DLD1 (cell line): ENCODE data around the gene LITAF.
"Not testable (repeated sequence)": the region's sequence is repeated elsewhere in the genome, so short reads cannot be mapped to it uniquely, and the experiment has no call there.

Source experiments
- in situ Hi-C: cut with HindIII; loops from 2 replicates; pipeline ENCODE4 v1.10.0; 2017; ENCODE audit warnings: low sequenced_read_pairs

Gene LITAF

DNA sequence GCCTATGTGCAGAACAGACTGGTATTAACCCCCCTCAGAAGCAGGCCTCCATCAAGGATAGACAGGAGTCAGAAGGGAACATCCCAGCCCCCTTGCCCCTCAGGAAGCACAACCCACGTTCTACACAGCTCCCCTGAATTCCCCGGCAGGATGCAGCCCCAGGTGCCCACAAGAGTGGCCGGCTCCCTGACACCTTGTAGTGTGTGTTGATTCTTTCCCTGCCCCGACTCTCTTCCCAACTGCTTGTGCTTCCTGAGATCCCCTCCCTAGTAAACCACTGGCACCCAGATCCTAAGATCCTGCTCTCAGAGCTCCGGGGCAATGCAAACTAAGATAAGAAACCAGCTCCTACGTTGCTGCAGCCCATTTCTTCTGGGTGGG lies 34.8 kb upstream of the LITAF start:
- in situ Hi-C loops, result no loop called here

DNA sequence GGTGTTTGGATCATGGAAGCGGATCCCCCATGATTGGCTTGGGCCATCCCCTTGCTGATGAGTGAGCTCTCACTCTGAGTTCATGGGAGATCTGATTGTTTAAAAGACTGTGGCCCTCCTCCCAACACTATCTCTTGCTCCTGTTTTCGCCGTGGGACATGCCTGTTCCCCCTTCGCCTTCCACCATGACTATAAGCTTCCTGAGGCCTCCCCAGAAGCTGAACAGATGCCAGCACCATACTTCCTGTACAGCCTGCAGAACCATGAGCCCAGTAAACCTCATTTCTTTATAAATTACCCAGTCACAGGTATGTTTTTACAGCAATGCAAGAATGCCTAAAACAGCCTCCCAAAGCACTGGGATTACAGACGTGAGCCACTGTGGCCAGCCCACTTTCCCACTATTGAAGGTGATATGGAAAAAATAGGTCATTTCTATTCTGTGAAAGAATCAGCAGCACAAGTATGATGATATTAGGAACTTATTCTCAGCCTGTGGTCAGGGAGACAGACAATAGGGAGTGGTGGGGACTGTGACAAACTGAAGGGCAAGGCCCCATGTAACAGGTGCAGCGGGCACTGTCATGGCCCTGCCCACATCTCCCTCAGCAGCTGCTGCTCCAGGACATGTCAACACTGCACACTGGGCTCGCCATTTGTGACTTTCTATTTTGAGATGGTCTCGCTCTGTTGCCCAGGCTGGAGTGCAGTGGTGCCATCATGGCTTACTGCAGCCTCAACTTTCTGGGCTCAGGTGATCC lies 33.7 kb upstream of the LITAF start:
- in situ Hi-C loops, result no loop called here

DNA sequence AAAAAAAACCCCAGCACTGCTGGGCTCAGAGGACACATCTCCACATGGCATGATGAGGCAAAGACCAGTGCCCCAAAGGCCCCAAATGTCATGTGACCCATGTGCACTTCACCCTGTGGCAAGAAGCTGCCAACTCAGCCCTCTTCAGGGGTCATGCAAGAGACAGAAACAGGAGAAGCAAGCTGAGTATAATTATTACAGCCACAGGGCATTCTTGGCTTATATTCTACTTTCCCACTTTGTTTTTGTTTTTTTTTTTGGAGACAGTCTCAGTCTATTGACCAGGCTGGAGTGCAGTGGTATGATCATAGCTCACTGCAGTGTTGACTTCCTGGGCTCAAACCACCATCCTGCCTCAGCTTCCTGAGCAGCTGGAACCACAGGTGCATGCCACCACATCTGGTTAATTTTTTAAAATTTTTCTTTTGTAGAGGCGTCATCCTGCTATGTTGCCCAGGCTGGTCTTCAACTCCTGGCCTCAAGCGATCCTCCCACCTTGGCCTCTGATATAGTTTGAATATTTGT lies 32.7 kb upstream of the LITAF start:
- in situ Hi-C loops, result no loop called here

DNA sequence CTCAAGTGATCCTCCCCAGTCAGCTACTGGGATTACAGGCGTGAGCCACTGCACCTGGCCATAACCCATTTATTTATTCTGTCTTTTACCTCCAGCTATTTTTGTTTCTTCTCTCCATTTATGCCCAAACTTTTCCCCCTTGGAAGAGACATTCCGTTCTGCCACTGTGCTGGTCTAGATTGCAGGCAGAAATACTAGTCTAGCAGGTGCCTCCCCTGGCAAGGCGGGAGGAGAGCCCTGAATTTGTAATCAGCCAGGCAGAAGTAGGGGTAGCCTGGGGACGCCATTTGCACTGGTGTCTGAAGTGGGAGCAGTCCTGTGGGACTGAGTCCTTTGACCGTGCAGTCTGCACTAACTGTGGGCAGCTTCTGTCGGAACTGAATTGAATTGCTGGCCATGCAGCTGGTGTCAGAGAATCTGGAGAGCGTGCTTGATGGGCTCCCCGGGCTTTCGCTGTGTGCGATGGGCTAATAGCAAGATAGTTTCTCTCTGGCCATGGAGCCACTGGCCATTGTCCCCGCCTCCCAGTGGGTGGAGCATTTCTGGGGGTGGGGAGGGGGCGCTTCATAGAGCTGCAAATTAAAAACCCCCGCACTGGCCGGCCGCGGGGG lies 31.5 kb upstream of the LITAF start:
- in situ Hi-C loops, result no loop called here

DNA sequence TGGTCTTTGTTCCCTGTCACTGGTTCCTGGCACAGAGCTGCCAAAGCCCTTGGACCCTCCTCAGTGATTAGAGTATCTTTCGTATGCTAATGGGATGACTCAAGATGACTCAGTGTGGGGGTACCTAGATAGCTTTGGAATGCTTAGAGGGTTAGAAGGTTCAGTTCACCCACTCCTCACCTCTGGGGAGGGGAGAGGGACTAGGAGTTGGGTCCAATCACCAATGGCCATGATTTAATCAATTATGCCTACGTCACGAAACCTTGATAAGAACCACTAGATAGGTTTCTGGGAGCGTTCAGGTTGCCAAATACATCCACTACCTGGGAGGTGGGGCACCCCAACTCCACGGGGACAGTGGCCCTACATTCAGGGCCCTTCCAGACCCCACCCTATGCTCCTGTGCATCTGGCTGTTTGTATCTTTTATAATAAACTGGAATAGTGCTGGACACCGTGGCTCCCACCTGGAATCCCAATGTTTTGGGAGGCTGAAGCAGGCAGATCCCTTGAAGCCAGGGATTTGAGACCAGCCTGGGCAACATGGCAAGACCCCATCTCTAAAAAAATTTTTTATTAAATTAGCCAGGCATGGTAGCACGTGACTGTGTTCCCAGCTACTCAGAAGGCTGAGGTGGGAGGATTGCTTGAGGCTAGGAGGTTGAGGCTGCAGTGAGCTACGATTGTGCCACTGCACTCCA lies 29.2 kb upstream of the LITAF start:
- in situ Hi-C loops, result no loop called here

DNA sequence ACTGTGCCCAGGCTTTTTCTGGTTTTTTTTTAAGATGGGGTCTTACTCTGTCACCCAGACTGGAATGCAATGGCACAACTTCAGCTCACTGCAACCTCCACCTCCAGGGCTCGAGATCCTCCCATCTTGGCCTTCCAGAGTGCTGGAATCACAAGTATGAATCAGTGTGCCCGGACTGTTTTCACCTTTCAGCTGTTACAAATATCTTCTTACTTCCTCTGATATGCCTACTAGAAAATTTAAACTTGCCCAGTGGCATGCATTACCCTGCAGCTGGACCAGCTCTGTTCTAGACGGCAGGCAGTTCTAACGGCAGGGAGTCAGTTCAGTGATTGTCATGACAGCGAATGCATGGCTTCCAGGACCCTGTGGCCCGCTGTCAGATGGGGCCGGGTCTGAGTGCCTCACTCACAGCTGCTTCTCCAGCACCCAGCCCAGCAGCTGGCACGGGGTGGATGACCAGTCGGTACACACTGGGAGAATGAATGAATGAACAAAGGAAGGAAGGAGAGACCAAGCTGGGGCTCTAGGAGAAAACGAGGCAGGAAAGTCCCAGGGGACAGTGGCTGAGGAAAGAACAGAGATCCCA lies 28.0 kb upstream of the LITAF start:
- in situ Hi-C loops, result no loop called here

DNA sequence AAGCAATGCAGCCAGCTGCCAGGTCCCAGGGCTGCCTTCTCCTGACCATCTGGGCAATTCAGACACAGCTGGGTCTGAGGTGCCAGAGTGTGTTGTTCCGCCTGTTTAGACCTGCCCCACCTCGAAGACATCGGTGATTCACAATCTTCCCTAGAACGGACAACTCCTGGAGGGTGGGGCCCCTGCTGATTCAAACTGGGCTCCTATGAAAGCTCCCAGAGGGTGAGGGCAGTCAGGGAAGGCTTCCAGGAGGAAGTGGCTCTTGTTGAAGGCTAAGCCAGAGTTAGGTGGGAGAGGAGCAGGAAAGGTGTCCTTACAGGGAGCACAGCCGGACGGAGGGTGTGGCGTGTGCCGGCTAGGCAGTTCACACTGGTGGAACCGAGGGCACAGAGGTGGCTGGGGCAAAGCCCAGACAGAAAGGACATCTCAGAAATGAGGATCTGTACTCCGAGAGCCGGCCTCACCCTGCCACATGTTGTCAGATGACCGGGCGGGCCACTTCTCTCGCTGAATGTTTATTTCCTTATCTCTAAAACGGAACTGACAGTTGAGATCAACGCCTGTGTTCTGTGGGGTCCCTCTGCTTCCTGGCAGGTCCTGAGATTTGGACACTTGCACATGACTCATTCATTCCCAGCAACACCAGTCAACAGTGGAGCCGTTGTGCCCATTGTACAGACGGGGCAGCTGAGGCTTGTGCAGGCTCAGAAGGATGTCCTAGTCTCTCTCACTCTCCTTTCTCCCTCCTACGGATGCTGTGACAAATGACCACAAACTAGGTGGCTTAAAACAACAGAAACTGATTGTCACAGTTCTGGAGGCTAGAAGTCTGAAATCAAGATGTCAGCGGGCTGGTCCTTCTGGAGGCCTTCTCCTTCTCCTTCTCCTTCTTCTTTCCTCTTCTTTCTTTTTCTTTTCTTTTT lies 26.9 kb upstream of the LITAF start:
- in situ Hi-C loops, result no loop called here

DNA sequence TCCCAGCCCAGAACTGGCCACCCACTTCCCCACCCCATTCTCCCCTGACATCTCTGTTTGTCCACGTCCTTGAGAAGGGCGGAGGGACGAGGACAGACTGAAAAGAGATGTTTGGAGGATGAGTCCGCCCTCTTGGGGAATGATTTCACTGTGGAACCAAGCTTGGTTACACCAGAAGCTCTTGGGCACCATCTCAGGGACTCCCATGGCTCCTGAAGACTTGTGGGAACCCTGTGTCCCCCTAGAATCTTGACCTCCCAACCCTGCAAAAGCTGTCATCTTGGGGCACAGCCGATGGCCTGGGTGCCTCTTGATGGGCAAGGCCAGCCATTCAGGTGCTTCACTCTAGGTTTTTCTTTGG lies 25.9 kb upstream of the LITAF start:
- in situ Hi-C loops, result no loop called here

DNA sequence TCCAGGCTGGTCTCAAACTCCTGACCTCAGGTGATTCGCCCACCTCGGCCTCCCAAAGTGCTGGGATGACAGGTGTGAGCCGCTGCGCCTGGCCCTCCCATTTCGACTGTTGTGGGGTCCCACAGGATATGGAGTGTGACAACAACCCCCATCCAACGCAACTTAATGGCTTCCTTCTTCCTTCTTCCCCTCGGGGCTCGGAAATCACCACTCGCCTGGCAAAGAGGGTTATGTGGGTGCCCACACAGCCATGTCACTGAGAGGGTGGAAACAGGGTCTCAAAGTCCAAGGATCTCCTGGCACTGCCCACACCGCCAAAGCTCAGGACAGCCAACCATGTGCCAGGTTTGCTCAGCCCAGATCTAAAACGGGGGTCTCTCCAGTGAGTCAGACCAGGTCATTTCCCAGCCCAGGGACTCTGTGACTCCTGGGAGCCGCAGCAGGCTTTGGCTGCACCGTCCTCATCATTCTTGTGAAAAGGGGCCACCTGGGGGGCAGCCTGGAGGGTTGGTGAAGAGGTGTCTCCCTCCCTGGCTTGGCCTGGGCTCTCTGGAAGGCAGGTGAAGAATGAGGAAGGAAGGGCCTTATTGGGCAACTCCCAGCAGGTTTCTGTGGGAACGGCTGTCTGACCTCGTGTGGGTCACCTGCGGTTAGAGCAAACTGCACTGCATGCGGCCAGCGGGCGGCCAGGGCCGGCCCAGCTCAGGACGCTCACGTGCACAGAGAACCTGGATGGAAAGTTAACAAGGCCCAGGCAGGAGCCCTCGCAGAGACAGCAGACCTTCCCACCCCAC lies 25.3 kb upstream of the LITAF start:
- in situ Hi-C loops, result no loop called here

DNA sequence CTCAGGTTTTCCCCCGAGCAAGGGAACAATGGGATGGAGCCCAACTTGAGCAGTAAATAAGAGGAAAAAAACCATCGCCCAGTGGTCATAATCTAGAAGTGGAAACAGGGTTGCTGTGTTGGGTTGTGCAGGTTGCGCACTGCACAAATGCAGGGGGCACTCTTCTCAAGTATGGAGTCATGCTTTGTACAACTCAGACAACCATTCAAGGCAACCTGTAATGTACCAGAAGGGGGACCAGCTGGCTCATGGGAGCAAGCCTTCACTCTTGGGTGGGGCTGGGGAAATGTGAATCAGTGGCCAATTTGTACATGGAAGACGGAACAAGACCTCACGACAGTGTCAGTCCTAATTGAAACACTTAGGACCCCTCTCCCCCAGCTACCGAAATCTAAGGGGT lies 23.9 kb upstream of the LITAF start:
- in situ Hi-C loops, result no loop called here

DNA sequence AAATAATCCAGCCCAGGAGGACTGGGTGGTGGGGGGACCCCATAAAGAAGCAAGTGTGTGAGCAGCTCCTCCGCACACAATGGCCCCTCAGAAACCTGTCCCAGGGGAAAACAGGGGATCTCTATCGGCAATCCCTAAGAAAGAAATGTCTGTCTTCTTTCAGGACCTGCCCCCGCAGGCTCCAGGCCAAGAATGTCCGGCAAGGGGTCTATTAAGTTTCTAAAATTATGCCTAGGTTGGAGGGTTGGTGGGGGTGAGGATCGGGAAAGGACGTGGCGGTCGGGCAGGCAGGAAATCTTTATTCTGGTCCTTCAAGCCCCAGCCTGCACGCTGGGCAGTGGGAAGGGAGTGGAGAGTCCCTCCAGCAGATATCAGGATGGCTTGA lies 23.4 kb upstream of the LITAF start:
- in situ Hi-C loops, result no loop called here

DNA sequence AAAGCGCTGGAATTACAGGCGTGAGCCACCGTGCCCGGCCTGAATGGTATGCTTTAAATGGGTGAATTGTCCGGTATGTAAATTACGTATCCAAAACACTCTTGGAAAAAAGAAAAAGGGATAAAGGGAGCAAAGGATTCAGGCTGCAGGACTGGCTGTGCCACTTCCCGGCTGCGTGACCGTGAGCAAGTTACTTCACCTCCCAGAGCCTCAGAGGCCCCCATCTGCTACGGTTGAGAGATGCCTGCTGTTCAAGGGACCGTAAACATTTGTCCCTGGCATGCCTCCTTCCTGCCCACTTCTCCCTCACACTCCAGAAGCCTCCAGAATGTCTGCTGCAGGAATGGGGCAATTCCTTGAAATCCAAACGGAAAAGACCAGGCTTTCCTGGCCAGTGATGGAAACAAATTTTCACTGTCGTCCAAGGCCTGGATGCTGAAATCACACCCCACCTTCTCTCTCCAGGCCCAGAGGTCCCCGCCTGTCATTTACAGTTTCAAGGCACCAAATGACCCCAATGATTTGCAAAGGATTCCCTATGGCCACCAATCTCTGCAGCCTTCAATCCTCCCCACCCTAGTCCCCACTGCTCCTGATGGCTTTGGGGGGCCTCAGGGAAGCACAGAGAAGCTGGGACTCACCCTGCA lies 22.9 kb upstream of the LITAF start:
- in situ Hi-C loops, result no loop called here

DNA sequence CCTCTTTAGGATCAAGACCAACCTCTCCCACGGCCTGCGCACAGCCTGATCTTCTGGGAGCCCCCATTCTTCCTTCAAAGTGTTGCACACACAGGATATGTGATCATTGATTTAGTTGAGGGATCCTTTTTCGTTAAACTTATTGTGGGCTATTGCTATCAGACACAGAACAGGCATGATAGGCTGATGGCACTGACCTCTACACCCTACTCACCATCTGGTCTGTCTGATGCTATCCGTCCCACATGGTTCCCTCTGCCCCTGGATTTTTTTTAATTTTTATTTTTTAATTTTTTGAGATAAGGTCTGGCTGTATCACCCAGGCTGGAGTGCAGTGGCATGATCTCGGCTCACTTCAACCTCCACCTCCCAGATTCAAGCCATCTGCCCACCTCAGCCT lies 19.2 kb upstream of the LITAF start:
- in situ Hi-C loops, result no loop called here

DNA sequence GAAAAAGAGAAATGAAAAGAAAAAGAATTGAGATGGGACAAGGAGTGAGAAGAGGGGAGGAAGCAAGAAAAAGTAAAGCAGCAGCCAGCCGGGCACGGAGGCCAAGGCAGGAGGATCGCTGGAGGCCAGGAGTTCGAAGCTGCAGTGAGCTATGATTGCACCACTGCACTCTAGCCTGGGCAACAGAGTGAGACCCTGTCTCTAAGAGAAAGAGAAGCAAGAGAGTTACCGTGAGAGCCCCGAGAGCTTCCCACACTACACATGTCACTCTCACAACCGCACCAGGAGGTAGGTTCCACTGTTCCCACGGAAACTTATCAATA lies 18.8 kb upstream of the LITAF start:
- in situ Hi-C loops, result no loop called here

DNA sequence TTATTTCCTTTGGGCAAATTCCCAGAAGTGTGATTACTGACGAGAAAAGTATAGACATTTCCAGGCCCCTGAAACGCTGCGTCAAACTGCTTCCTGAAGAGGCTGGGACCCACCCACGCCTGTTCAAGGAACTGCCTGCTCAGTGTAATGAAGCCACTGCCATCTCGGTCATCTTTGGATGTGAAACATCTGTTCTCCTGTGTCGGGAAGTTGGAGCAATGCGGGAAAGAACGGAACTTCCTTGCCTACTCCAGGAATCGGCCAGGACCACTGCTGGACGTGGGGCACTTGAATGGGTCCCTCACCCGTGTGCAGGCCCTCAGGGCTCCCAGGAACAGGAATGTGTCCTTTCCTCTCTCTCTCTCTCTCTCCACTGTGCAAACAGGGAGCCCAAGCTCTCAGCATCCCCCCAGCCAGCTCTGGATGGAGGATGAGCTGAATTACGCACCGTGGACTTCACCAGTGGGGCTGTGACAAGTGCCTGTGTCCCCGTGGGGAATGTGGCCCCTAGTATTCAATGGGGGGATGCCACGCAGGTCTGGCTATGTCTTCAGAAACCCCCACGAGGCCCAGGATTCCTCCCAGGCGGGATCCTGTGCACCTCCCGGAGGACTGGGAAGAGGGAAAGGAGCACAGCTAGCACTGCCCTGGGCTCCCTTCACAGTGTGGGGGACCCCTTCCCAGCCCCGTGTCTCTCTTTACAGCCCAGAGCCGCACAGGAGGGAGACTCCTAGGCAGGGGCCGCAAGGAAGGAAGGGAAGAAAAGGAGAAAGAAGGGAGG lies 18.3 kb upstream of the LITAF start:
- in situ Hi-C loops, result no loop called here

DNA sequence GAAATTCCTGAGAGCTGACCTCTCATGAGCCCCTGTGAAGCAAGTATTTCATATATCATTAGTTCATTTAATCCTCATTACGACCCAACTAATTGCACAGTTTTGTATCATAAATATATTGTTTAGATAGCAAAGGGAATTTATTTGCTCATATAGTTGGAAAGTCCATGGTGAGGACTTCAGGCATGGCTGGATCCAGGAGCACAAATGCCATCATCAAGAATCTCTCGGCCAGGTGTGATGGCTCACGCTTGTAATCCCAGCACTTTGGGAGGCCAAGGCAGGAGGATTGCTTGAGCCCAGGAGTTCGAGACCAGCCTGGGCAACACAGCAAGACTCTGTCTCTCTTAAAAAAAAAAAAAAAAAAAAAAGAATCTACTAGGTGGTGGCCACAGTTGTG lies 17.6 kb upstream of the LITAF start:
- in situ Hi-C loops, result not testable (repeated sequence)

DNA sequence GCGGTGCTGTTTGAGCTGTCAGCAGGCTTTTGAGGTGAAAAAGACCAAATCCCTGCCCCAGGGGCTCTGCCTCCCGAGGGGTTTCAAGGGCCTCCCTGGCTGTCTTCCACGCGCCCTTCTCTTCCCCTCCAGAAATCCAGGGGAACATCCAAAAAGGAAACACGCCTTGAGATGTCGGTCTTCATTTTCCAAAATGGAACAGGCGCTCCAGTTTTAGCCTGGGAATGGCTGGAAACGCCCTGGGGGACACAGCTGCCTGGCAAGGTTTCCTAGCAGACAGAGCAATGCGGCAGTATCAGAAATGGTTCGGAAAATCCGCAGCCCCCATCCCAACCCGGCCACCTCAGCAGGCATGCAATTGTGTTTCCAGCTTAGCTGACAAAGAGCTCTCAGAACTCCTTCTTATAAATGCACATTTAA lies 16.6 kb upstream of the LITAF start:
- in situ Hi-C loops, result no loop called here

DNA sequence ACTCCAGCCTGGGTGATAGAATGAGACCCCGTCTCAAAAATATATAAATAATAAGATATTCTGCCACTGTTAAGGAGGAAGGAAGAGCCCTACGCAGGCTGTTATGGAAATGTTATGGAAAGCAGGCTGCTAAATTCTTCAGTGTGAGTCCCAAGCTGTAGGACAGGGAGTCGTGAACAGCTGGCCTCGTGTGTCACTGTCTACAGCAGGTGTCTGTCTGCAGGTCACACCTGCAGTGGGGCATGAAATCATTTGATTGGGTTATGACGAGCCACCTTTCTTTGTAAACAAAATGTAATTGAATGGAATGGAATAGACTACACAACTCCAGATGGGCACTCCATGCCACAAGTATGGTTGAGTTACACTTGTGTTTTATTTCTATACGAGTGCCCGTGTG lies 15.6 kb upstream of the LITAF start:
- in situ Hi-C loops, result no loop called here

DNA sequence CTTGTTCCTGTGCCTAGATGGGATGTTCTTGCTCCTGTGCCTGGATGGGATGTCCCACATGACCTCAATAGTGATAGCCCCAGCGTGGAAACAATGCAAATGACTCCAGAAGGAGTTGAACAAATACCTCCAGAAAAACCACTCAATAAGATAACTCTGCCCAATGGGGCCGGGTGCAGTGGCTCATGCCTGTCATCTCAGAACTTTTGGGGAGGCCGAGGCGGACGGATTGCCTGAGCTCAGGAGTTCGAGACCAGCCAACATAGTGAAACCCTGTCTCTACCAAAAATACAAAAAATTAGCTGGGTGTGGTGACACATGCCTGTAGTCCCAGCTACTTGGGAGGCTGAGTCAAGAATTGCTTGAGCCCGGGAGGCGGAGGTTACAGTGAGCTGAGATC lies 15.2 kb upstream of the LITAF start:
- in situ Hi-C loops, result no loop called here
